Measurements from ENCODE around the gene TULP4.

TULP4 gene

DNA sequence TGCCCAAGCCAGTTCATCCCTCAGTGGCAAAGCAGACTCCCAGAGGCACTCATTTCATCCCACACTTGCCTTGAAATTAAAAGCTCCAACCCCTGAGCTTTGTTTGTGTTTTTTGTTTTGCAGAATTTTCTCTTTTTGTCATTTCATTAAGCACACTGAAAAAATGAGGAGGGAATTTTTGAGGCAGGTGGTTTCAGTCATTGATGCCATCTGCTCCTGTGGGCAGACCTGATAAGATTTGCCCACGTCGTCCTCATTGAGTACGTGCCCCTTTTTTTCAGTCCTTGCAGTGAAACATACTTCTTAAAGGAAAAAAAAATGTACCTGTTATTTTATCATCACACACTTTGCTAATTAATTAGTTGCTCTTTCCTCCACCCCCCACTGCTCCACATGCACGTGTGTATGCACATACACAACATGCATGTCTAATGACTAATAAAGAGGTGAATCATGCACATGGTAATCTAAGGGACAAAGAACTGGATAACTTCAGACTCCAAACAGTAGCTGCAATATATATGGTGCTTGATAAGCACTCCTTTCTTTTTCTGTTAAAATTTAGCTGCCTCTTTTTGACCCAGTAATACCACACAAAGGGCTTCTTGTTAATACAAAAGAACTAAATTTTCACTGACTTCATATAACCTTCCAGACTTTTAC lies 145.5 kb downstream of the TULP4 start:
- H3K27ac ChIP-seq (ENCODE audit: insufficient read depth in 1 of 2, low read depth in 1 of 2, low read length in 2 of 2, poor library complexity in 1 of 2, severe bottlenecking in 2 of 2), result no peak overlapping the region
- peaks cover 0 to 5% (median 0%) of the 10 kb centered on the region in 4 experiments for H3K4me1 ChIP-seq (ENCODE audit: control extremely low read depth in 1 of 4, control insufficient read depth in 4 of 4, insufficient read depth in 4 of 4, low read length in 3 of 4)
- 85% methylated on average over 3 of the region's 4 CpGs for WGBS (ENCODE audit: insufficient coverage)
- H3K9me3 ChIP-seq (ENCODE audit: control extremely low read depth in 1 of 5, control insufficient read depth in 4 of 5, insufficient read depth in 2 of 5, low read depth in 1 of 5, low read length in 4 of 5), result no peaks in the 10 kb centered on the region
- ChIA-PET POLR2A (no interaction called here), CTCF (interaction anchor here (0.5 kb wide), 1 partner anchor 134 kb away, joined by 3 read pairs; no protein-coding TSS in a partner anchor)
- no peak for DNase-seq
- H3K36me3 ChIP-seq (ENCODE audit: control insufficient read depth in 4 of 4, insufficient read depth in 4 of 4, low read length in 3 of 4), result peaks cover under 1 to 10% (median 6%) of the 10 kb centered on the region in 4 experiments
- no peaks in the 10 kb centered on the region for H3K27me3 ChIP-seq (replicated peaks in 2 of 5; ENCODE audit: control insufficient read depth in 4 of 5, insufficient read depth in 5 of 5, low read length in 4 of 5)
- no peak overlapping the region for H3K4me3 ChIP-seq (ENCODE audit: control insufficient read depth in 1 of 7, extremely low read depth in 1 of 7, insufficient read depth in 4 of 7, low read depth in 2 of 7, low read length in 6 of 7)

DNA sequence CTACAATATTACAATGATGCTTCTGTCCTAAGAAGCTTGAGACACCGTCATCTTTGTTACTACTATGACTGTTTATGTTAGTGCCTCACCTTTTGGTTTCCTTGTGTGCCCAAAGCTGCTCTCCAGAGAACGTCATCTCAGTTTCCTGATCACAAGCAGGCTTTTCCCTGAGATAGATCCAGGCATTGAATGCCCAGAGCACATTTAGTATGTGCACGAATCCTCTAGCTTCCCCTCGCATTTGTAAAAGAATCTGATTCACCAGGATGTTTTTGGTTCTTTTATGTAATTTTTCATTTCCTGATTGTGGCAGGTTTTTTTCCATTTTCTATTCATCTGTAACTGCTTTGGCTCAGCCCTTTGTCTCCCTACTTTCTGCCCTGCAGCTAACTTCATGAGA lies 147.5 kb downstream of the TULP4 start:
- CTCF ChIA-PET, result no interaction called here
- H3K27ac ChIP-seq (ENCODE audit: insufficient read depth in 1 of 2, low read depth in 1 of 2, low read length in 2 of 2, poor library complexity in 1 of 2, severe bottlenecking in 2 of 2), result no peak overlapping the region
- no peaks in the 10 kb centered on the region for H3K27me3 ChIP-seq (replicated peaks in 2 of 5; ENCODE audit: control insufficient read depth in 4 of 5, insufficient read depth in 5 of 5, low read length in 4 of 5)
- H3K36me3 ChIP-seq (ENCODE audit: control insufficient read depth in 4 of 4, insufficient read depth in 4 of 4, low read length in 3 of 4), result peaks cover 4 to 16% (median 11%) of the 10 kb centered on the region in 4 experiments
- H3K4me3 ChIP-seq (ENCODE audit: control insufficient read depth in 1 of 7, extremely low read depth in 1 of 7, insufficient read depth in 4 of 7, low read depth in 2 of 7, low read length in 6 of 7), result no peak overlapping the region
- POLR2A ChIA-PET, result no interaction called here
- H3K4me1 ChIP-seq (ENCODE audit: control extremely low read depth in 1 of 4, control insufficient read depth in 4 of 4, insufficient read depth in 4 of 4, low read length in 3 of 4), result peaks cover 0 to 5% (median 0%) of the 10 kb centered on the region in 4 experiments
- no peak for DNase-seq
- peaks cover 0 to 2% (median 0%) of the 10 kb centered on the region in 5 experiments for H3K9me3 ChIP-seq (ENCODE audit: control extremely low read depth in 1 of 5, control insufficient read depth in 4 of 5, insufficient read depth in 2 of 5, low read depth in 1 of 5, low read length in 4 of 5)
- 100% methylated on average over 2 of the region's 4 CpGs for WGBS (ENCODE audit: insufficient coverage)

DNA sequence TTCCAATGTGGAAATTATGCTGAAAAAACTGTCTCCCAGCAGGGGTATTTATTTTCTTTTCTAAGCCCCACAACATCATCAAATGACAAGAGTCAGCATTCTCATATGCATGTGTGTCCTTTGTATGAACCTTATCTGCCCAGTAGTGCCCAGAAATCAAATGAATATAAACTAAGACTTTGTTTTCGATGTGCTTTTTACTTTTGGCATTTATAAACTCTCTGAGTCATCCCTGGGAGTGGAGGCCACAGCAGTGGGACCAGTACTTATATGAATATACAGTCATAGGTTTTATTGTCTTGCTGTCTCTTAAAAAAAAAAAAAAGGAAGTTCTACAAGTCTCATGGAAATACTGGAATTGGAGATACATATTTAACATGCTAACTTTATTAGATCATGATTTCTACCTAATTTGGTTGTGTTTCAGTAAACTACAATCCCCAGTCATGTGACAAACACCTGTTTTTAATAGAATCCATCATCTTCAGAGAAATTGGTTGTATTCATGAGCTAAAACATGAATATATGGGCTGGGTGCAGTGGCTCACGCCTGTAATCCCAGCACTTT lies 148.4 kb downstream of the TULP4 start:
- peaks cover 0 to 5% (median 0%) of the 10 kb centered on the region in 4 experiments for H3K4me1 ChIP-seq (ENCODE audit: control extremely low read depth in 1 of 4, control insufficient read depth in 4 of 4, insufficient read depth in 4 of 4, low read length in 3 of 4)
- WGBS (ENCODE audit: insufficient coverage), result 83% methylated on average over 1 of the region's 2 CpGs
- peaks cover 0 to 2% (median 0%) of the 10 kb centered on the region in 5 experiments for H3K9me3 ChIP-seq (ENCODE audit: control extremely low read depth in 1 of 5, control insufficient read depth in 4 of 5, insufficient read depth in 2 of 5, low read depth in 1 of 5, low read length in 4 of 5)
- POLR2A ChIA-PET, result no interaction called here
- H3K4me3 ChIP-seq (ENCODE audit: control insufficient read depth in 1 of 7, extremely low read depth in 1 of 7, insufficient read depth in 4 of 7, low read depth in 2 of 7, low read length in 6 of 7), result no peak overlapping the region
- DNase-seq, result no peak
- no peaks in the 10 kb centered on the region for H3K27me3 ChIP-seq (replicated peaks in 2 of 5; ENCODE audit: control insufficient read depth in 4 of 5, insufficient read depth in 5 of 5, low read length in 4 of 5)
- CTCF ChIA-PET, result no interaction called here
- peaks cover 5 to 18% (median 11%) of the 10 kb centered on the region in 4 experiments for H3K36me3 ChIP-seq (ENCODE audit: control insufficient read depth in 4 of 4, insufficient read depth in 4 of 4, low read length in 3 of 4)
- H3K27ac ChIP-seq (ENCODE audit: insufficient read depth in 1 of 2, low read depth in 1 of 2, low read length in 2 of 2, poor library complexity in 1 of 2, severe bottlenecking in 2 of 2), result no peak overlapping the region

DNA sequence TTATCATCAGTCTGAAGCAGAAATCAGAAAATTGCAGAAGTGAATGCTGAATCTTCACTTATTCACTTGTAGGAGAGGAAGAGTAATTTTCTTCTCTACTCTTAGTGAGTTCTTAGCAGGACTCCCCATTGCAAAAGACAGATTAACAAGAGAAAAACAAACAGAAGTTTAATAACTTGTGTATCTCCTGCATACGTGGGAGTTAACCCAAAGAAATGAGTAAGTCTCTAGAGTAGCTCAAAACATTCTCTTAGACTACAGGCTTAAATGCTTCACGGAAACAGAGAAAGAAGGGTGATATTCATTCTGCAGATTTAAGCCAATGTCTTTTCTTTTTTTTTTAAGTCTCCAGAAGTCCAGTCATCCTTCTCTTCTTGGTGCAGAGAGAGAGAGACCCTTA lies 149.7 kb downstream of the TULP4 start:
- peaks cover 0 to 2% (median 0%) of the 10 kb centered on the region in 5 experiments for H3K9me3 ChIP-seq (ENCODE audit: control extremely low read depth in 1 of 5, control insufficient read depth in 4 of 5, insufficient read depth in 2 of 5, low read depth in 1 of 5, low read length in 4 of 5)
- H3K4me1 ChIP-seq (ENCODE audit: control extremely low read depth in 1 of 4, control insufficient read depth in 4 of 4, insufficient read depth in 4 of 4, low read length in 3 of 4), result peaks cover 0 to 5% (median 0%) of the 10 kb centered on the region in 4 experiments
- no peak for DNase-seq
- POLR2A ChIA-PET, result interaction anchor here (0.6 kb wide), 1 partner anchor 147 kb away, joined by 3 read pairs; no protein-coding TSS in a partner anchor
- H3K27me3 ChIP-seq (replicated peaks in 2 of 5; ENCODE audit: control insufficient read depth in 4 of 5, insufficient read depth in 5 of 5, low read length in 4 of 5), result no peaks in the 10 kb centered on the region
- H3K4me3 ChIP-seq (ENCODE audit: control insufficient read depth in 1 of 7, extremely low read depth in 1 of 7, insufficient read depth in 4 of 7, low read depth in 2 of 7, low read length in 6 of 7), result no peak overlapping the region
- H3K36me3 ChIP-seq (ENCODE audit: control insufficient read depth in 4 of 4, insufficient read depth in 4 of 4, low read length in 3 of 4), result peaks cover 5 to 26% (median 17%) of the 10 kb centered on the region in 4 experiments
- CTCF ChIA-PET, result interaction anchor here (0.7 kb wide), 1 partner anchor 17 kb away, joined by 3 read pairs; no protein-coding TSS in a partner anchor
- WGBS (ENCODE audit: insufficient coverage), result 100% methylated on average over 1 of the region's 2 CpGs
- H3K27ac ChIP-seq (ENCODE audit: insufficient read depth in 1 of 2, low read depth in 1 of 2, low read length in 2 of 2, poor library complexity in 1 of 2, severe bottlenecking in 2 of 2), result no peak overlapping the region

DNA sequence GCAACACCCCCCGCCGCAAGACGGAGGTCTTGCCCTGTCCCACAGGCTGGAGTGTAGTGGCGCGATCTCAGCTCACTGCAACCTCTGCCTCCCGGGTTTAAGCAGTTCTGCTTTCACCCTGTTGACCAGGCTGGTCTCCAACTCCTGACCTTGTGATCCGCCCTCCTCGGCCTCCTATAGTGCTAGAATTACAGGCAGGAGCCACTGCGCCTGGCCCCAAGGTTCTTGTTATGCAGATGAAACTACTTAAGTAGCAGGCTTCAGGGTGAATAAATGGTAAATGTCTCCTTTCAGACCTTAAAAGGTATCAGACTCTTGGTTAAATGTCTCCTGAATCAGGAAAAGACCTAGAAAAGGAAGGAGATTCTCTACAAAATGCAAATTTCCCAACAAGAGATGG lies 152.2 kb downstream of the TULP4 start:
- WGBS (ENCODE audit: insufficient coverage), result 100% methylated on average over 2 of the region's 9 CpGs
- DNase-seq, result no peak
- no peak overlapping the region for H3K27ac ChIP-seq (ENCODE audit: insufficient read depth in 1 of 2, low read depth in 1 of 2, low read length in 2 of 2, poor library complexity in 1 of 2, severe bottlenecking in 2 of 2)
- H3K36me3 ChIP-seq (ENCODE audit: control insufficient read depth in 4 of 4, insufficient read depth in 4 of 4, low read length in 3 of 4), result peaks cover 5 to 25% (median 12%) of the 10 kb centered on the region in 4 experiments
- ChIA-PET POLR2A (no interaction called here), CTCF (no interaction called here)
- H3K4me1 ChIP-seq (ENCODE audit: control extremely low read depth in 1 of 4, control insufficient read depth in 4 of 4, insufficient read depth in 4 of 4, low read length in 3 of 4), result no peaks in the 10 kb centered on the region
- H3K9me3 ChIP-seq (ENCODE audit: control extremely low read depth in 1 of 5, control insufficient read depth in 4 of 5, insufficient read depth in 2 of 5, low read depth in 1 of 5, low read length in 4 of 5), result peaks cover 0 to 2% (median 0%) of the 10 kb centered on the region in 5 experiments
- H3K4me3 ChIP-seq (ENCODE audit: control insufficient read depth in 1 of 7, extremely low read depth in 1 of 7, insufficient read depth in 4 of 7, low read depth in 2 of 7, low read length in 6 of 7), result no peak overlapping the region
- H3K27me3 ChIP-seq (replicated peaks in 2 of 5; ENCODE audit: control insufficient read depth in 4 of 5, insufficient read depth in 5 of 5, low read length in 4 of 5), result no peaks in the 10 kb centered on the region

DNA sequence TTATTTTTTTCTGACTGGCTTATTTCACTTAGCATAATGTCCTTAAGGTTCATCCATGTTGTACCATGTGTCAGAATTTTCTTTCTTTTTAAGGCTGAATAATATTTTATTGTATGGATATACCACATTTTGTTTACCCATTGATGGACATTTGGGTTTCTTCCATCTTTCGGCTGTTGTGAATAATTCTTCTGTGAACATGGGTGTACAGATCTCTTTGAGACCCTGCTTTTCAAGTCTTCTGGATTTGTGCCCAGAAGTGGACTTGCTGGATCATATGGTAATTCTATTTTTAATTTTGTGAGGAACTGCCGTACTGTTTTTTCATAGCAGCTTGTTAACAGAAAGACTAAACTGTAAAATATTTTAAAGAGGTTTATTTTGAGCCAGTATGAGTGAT lies 153.0 kb downstream of the TULP4 start:
- no CpG with 5 or more reads among the region's 2 CpGs for WGBS (ENCODE audit: insufficient coverage)

DNA sequence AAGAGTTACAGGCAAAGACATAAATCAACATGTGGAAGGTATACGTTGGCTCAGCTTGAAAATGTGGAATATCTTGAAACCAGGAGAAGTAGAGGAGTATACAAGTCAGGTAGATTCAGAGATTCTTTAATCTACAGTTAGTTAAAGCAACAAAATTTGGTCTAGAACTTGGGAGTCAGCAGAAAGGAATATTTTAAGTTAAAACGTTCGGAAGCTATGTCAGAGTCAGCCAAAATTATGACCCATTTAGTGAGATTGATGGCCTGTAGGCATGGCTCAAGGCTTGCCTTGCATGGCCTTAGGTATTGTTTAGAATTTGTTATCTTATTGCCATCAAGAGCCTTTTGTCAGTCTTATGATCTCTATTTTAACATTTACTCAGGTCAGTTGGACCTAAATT lies 153.5 kb downstream of the TULP4 start:
- WGBS (ENCODE audit: insufficient coverage), result 87% methylated on average over 3 of the region's 3 CpGs
- CTCF ChIA-PET, result no interaction called here
- Histone ChIP-seq H3K4me3 (ENCODE audit: control insufficient read depth in 1 of 7, extremely low read depth in 1 of 7, insufficient read depth in 4 of 7, low read depth in 2 of 7, low read length in 6 of 7) (no peak overlapping the region), H3K27me3 (replicated peaks in 2 of 5; ENCODE audit: control insufficient read depth in 4 of 5, insufficient read depth in 5 of 5, low read length in 4 of 5) (no peaks in the 10 kb centered on the region), H3K36me3 (ENCODE audit: control insufficient read depth in 4 of 4, insufficient read depth in 4 of 4, low read length in 3 of 4) (peaks cover 5 to 25% (median 12%) of the 10 kb centered on the region in 4 experiments), H3K27ac (ENCODE audit: insufficient read depth in 1 of 2, low read depth in 1 of 2, low read length in 2 of 2, poor library complexity in 1 of 2, severe bottlenecking in 2 of 2) (no peak overlapping the region), H3K4me1 (ENCODE audit: control extremely low read depth in 1 of 4, control insufficient read depth in 4 of 4, insufficient read depth in 4 of 4, low read length in 3 of 4) (no peaks in the 10 kb centered on the region), H3K9me3 (ENCODE audit: control extremely low read depth in 1 of 5, control insufficient read depth in 4 of 5, insufficient read depth in 2 of 5, low read depth in 1 of 5, low read length in 4 of 5) (peaks cover 0 to 2% (median 0%) of the 10 kb centered on the region in 5 experiments)
- DNase-seq, result no peak
- POLR2A ChIA-PET, result no interaction called here

More for the DNA sequence above, 153.0 kb downstream of the TULP4 start:
- no peaks in the 10 kb centered on the region for H3K4me1 ChIP-seq (ENCODE audit: control extremely low read depth in 1 of 4, control insufficient read depth in 4 of 4, insufficient read depth in 4 of 4, low read length in 3 of 4)
- H3K36me3 ChIP-seq (ENCODE audit: control insufficient read depth in 4 of 4, insufficient read depth in 4 of 4, low read length in 3 of 4), result peaks cover 5 to 25% (median 12%) of the 10 kb centered on the region in 4 experiments
- POLR2A ChIA-PET, result no interaction called here
- peaks cover 0 to 2% (median 0%) of the 10 kb centered on the region in 5 experiments for H3K9me3 ChIP-seq (ENCODE audit: control extremely low read depth in 1 of 5, control insufficient read depth in 4 of 5, insufficient read depth in 2 of 5, low read depth in 1 of 5, low read length in 4 of 5)
- H3K27me3 ChIP-seq (replicated peaks in 2 of 5; ENCODE audit: control insufficient read depth in 4 of 5, insufficient read depth in 5 of 5, low read length in 4 of 5), result no peaks in the 10 kb centered on the region
- no peak overlapping the region for H3K27ac ChIP-seq (ENCODE audit: insufficient read depth in 1 of 2, low read depth in 1 of 2, low read length in 2 of 2, poor library complexity in 1 of 2, severe bottlenecking in 2 of 2)
- CTCF ChIA-PET, result no interaction called here
- no peak for DNase-seq
- H3K4me3 ChIP-seq (ENCODE audit: control insufficient read depth in 1 of 7, extremely low read depth in 1 of 7, insufficient read depth in 4 of 7, low read depth in 2 of 7, low read length in 6 of 7), result no peak overlapping the region
